HG02884 (cell line): ENCODE results near the gene MLLT1.

Experiments
- ATAC-seq: cut with Tn5 transposase; IDR thresholded peaks from one replicate; pipeline ENCODE4 v1.9.1; 2021; ENCODE audit warnings: mild to moderate bottlenecking, moderate library complexity; ENCODE audit not compliant: unreplicated experiment

Gene MLLT1

DNA sequence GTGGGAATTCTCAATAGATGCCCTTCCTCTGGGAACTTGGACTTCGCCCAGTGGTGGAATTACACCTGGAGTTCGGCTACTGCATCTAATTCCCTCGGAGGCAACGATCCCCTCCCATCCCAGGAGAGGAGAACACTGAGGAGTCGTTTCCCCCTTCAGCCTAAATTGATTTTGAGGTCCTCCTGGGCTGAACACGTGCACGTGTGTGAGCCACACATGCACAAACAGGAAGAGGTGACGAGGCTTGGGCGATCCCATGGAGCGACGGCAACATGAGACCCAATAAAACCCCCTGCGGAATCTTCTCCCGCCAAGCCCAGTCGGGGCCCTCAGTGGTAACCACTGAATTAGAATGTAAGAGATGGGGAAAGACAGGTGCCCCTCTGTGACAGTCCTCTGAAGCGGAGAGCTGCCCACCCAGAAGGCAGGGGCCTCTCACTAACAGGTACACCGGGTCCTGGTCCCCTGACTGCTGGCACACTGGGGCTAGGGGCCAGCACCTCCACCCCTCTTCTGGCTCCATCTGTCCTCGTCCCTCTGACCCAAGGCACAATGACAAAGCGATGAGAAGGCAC, 4.5 kb downstream of the MLLT1 start:
- ATAC-seq = no peak

DNA sequence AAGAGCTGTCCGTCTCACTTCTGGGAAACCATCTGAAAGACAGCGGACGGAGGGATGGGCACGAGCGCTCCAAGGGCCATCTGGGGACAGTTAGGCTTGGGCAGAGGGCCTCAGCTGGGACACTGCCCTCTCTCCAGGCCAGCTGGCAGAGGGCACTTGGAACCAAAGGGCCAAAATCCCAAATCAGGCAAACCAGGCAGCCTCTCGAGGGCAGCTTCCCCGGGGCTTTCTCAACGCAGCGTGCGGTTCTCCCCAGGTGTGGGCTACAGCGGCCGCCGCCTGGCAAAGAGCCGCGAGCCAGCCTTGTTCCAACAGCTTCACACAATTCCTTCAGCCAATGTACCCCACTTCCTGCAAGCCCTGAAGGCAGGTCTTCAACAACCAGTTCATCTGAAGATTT, 5.0 kb downstream of the MLLT1 start:
- no peak for ATAC-seq

- no peak for ATAC-seq
These were observed 5.8 kb downstream of the MLLT1 start for GRCh38 chr19:6273701-6274601.

- no peak for ATAC-seq
These were observed 6.7 kb downstream of the MLLT1 start for GRCh38 chr19:6272913-6273600.

GRCh38 chr19:6272411-6272791, 7.4 kb downstream of the MLLT1 start:
- ATAC-seq = no peak

- ATAC-seq = no peak
These were observed 7.9 kb downstream of the MLLT1 start for GRCh38 chr19:6271721-6272410.

DNA sequence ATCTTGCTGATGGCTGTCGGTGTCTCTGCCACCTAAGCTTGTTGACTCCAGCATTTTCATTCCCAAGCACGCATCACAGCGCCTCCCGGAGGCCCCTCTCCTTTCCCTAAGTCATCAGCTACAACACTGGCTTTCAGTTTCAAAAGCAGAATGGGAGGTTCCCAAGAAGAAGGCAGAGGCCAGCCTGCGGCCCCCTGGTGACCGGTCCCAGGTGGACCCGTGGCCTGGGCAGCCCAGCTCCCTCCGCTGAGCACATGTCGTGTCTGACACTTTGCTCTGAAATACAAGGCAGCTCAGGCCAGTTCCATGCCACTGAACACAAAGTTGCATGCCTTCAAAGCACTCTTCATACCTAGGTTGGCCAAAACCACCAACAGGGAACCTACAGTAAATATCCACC, 8.5 kb downstream of the MLLT1 start:
- ATAC-seq = no peak

DNA sequence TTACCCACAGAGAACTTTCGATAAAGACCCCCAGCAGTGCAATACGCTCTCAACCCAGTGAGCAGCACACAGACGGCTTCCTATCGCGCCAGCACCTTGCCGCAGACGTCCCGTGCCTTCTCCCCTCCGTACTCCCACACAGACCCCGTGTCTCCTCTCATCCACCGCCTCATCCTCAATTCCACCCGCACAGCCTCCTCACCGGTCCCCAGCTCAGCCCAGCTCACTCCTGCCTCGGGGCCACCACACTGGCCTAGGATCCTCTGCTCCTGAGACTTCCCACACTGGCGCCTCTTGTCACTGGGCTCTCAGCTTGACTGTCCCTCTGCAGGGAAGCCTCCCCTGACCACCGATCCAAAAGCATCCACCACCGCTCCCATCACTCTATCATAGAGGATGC, 9.0 kb downstream of the MLLT1 start:
- ATAC-seq = no peak

GRCh38 chr19:6270076-6270745, 9.6 kb downstream of the MLLT1 start:
- ATAC-seq = no peak

GRCh38 chr19:6269101-6269886, 10.5 kb downstream of the MLLT1 start:
- no peak for ATAC-seq

DNA sequence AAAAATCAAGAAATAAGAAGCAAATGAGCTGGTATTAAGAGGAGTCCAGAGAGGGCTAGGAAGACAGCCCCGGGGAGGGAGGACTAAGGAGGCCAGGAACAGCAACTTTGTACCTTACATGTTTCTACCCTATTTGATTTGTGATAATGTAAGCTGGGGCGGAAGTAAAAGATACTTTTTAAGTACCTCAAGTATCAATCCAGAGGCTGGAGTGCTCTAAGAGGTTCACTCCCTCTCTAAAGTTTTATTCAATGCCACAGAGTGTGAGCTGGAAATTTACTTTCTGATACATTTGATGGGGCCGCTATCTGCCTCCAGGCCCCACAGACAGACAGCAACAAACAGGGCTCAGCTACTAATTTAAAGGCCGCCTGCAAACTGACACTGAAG, 11.4 kb downstream of the MLLT1 start:
- ATAC-seq = no peak

DNA sequence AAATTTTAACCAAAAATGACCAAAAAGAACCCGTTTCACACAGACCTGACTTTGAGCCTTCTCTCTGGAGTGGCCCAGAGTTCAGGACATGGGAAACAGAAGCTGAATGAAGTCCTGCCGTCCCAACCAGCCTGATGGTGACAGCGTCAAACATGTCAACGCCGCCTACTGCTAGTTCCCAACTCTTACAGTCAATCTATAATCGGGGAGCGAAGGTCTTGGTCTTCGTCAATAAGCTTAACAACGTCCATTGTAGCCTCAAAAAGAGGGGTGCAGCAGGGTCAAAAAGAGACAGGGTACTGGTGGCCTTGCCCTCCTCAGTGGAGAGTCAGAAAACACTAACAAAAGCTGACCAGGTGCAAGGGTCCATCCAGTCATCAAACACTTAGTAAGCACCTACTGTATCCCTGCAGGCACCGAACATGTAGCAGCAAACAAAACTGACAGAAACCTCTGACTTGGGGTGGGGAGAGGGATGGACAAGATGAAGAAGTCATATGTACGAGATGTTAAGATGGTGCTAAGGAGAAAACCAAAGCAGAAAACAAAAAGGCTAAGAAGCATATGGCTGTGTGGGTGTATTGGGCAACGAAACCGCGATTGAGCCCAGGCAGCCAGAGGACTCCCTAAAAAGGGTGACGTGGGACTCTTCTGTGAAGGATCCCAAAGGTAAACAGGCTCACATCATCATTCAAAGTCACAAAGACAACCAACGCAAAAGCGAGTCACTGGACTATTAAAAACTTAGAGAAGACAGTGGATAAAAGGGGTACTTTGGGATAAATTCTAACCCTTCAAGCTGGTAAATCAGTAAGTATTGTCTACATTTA, 12.0 kb downstream of the MLLT1 start:
- ATAC-seq = no peak

GRCh38 chr19:6264803-6265202, 15.0 kb downstream of the MLLT1 start:
- ATAC-seq = no peak

- ATAC-seq = no peak
These were observed 15.9 kb downstream of the MLLT1 start for GRCh38 chr19:6263735-6264444.

DNA sequence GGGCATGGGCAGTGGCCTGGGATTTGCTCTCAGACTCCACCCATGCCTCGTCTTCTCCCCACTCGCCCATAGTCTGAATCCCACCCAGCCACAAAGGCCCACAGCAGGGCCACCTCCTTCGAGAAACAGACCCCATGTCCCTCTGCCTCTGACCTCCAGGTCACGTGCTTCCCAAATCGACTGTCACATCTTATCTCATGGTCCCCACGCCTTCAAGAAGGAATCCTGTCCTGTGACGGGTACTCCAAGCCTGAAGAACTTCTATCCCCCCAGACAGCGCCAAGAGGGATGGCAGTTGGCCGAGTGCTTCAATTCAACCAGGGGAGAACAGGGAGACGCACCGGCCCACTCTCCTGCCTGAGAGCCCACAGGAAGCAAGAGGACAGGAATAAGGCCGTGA, 16.5 kb downstream of the MLLT1 start:
- no peak for ATAC-seq

DNA sequence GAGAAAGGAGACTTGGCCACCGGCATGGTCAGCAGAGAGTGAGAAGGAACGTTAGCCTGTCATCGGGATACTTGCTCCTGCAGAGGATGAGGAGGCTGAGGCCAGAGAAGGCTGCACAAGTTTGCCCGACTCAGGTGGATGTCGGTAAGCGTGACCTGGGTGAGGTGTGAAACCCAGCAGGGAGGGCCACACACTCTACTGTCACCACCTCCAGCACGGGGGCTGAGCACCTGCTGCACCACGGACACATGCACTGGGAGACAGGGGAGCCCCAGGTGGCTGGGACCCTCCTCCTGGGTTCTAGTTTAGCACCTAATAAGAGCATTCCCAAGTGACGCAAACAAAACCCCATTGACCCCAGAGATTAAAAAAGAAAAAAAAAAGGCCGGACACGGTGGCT, 17.3 kb downstream of the MLLT1 start:
- ATAC-seq = no peak

- ATAC-seq = no peak
These were observed 17.9 kb downstream of the MLLT1 start for GRCh38 chr19:6261883-6262282.

DNA sequence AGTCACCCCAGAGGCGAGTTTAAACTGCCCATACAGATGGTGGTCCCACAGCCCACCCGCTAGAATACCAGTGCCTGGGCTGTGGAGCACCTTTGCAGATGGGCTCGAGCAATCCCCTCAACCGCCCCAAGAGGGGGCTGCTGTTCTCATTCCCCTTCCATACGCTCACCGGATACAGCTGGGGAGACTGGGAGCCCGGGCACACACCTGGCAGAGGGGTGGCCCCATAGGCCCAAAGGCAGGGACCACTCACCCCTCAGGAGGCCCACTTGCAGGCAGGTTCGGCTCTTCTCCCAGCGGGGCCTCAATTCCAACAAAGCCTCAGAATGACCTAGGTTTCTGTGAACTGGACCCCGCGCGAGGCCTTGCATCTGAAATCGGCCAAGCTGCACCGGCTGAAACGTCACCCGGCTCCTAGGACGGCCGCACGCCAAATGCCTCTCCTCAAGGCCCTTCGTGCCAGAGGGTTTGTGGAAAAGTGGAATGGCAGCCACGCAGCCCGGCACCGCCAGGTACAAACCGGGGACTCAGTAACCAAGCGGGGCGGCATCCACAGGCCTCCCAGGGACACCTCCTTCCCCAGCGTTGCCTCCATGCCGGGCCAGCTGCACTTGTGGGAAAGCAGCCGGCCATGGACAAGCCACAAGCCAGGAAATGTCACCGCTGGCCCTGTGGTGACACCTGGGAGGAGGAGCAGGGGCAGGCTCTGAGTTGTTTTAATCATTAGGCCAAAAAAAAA, 18.7 kb downstream of the MLLT1 start:
- no peak for ATAC-seq
